HepG2 (cell line): ENCODE measurements around the gene LRP10. TPM values are rescaled to one million over a fixed set of nuclear protein-coding genes. Genes with fewer than 3 reads are reported as not detected.

Source experiments
- ATAC-seq: fragments of 200-7000 bp; cut with Tn5 transposase; 3 replicates; pipeline ENCODE4 v1.9.1; 2020; ENCODE audit warnings: mild to moderate bottlenecking, moderate library complexity
- BruUV-seq: library from RNA; stranded (reverse); fragments of 400-500 nt; replicated peaks from 2 replicates; lab custom pipeline; 2021; lab: Mats Ljungman, UMichigan
- CTCF ChIA-PET: fragments of 300-600 bp; formaldehyde crosslinking; extraction: SDS; loops from one replicate; lab custom pipeline; 2021; ENCODE audit warnings: low total read pairs, inconsistent platforms, low intra/inter-chr PET ratio; lab: Yijun Ruan, JAX
- POLR2A ChIA-PET: fragments of 350-600 bp; sonication (Branson Sonifier 250); formaldehyde crosslinking; loops from one replicate; lab custom pipeline; 2020; ENCODE audit warnings: antibody characterized with exemption, inconsistent platforms; lab: Yijun Ruan, JAX
- DNase-seq: peaks from one replicate; pipeline ENCODE4 v3.0.0-alpha.2; 2015; ENCODE audit warnings: low spot score
- FAIRE-seq: peaks from 3 replicates; lab custom pipeline; 2011; peaks lifted over from hg19 to GRCh38; lab: Jason Lieb, UNC
- H2AFZ ChIP-seq: one replicate; pipeline ENCODE4 v1.6.1; 2011; ENCODE audit warnings: low read length, inconsistent platforms
- H3K27ac ChIP-seq: fragments of 300-600 bp; 3 replicates; pipeline ENCODE4 v1.8.0; 2011; ENCODE audit warnings: mixed run types, mild to moderate bottlenecking, mixed read lengths, low read length, inconsistent platforms; ENCODE audit not compliant: insufficient read depth; ENCODE audit errors: extremely low read length
- H3K27me3 ChIP-seq, 2 experiments: fragments of 200-600 bp in 1 of 2; 2 replicates in 1 of 2; 3 replicates in 1 of 2; pipeline versions ENCODE4 v1.6.0 to v1.8.0; 2011; ENCODE audit warnings: low read length in 2 of 2, mild to moderate bottlenecking in 2 of 2, moderate library complexity in 2 of 2, inconsistent platforms in 1 of 2; ENCODE audit not compliant: insufficient read depth in 2 of 2, control insufficient read depth in 1 of 2
- H3K36me3 ChIP-seq, 2 experiments: fragments of 200-600 bp in 1 of 2; replicated peaks in 1 of 2; 2 replicates in 1 of 2; 3 replicates in 1 of 2; pipeline versions ENCODE4 v1.5.1 to v1.8.0; 2011; ENCODE audit warnings: low read length in 2 of 2, inconsistent platforms in 1 of 2; ENCODE audit not compliant: insufficient read depth in 2 of 2, control insufficient read depth in 1 of 2
- H3K4me1 ChIP-seq: 2 replicates; pipeline ENCODE4 v1.5.1; 2012; ENCODE audit warnings: low read length, inconsistent platforms; ENCODE audit not compliant: insufficient read depth
- H3K4me2 ChIP-seq: 2 replicates; pipeline ENCODE4 v1.6.0; 2011; ENCODE audit warnings: low read depth, low read length, inconsistent platforms
- H3K4me3 ChIP-seq, 3 experiments: fragments of 200-600 bp in 1 of 3; sonication (generic), shearing (Covaris generic) in 1 of 3; replicated peaks in 1 of 3; 2 replicates each; pipeline ENCODE4 v1.5.1; 2011 to 2016; ENCODE audit warnings: low read length in 3 of 3, inconsistent platforms in 2 of 3, low read depth in 2 of 3, mild to moderate bottlenecking in 2 of 3, control low read depth in 1 of 3, mixed read lengths in 1 of 3; ENCODE audit not compliant: insufficient read depth in 1 of 3
- H3K79me2 ChIP-seq: one replicate; pipeline ENCODE4 v1.6.1; 2011; ENCODE audit warnings: low read length, inconsistent platforms; ENCODE audit not compliant: insufficient read depth
- H3K9ac ChIP-seq: 2 replicates; pipeline ENCODE4 v1.6.0; 2011; ENCODE audit warnings: mild to moderate bottlenecking, low read depth, low read length, inconsistent platforms; ENCODE audit not compliant: insufficient read depth
- H3K9me3 ChIP-seq: 2 replicates; pipeline ENCODE4 v1.5.1; 2012; ENCODE audit warnings: mild to moderate bottlenecking, low read length
- H4K20me1 ChIP-seq: 2 replicates; pipeline ENCODE4 v1.6.0; 2011; ENCODE audit warnings: inconsistent platforms, mild to moderate bottlenecking, low read length, moderate library complexity; ENCODE audit not compliant: insufficient read depth
- ETV6 ChIP-seq: sonication (generic); formaldehyde crosslinking; conservative IDR thresholded peaks from 2 replicates; pipeline ENCODE4 v1.4.0; 2020; ENCODE audit warnings: missing genetic modification reagents
- GATAD2A ChIP-seq: IDR thresholded peaks from 2 replicates; pipeline ENCODE4 v1.6.1; 2016
- HDAC2 ChIP-seq: sonication (generic); formaldehyde crosslinking; IDR thresholded peaks from 2 replicates; pipeline ENCODE4 v1.4.0; 2020; ENCODE audit warnings: missing genetic modification reagents
- MIXL1 ChIP-seq: IDR thresholded peaks from 2 replicates; pipeline ENCODE4 v1.6.1; 2016
- NCOA2 ChIP-seq: sonication (generic); formaldehyde crosslinking; IDR thresholded peaks from 2 replicates; pipeline ENCODE4 v1.8.0; 2022; ENCODE audit warnings: inconsistent platforms
- SMAD9 ChIP-seq: sonication (generic); formaldehyde crosslinking; IDR thresholded peaks from 2 replicates; pipeline ENCODE4 v1.5.1; 2020; ENCODE audit warnings: mild to moderate bottlenecking, missing genetic modification reagents
- SRSF1 ChIP-seq: fragments of 200-400 bp; formaldehyde crosslinking; optimal IDR thresholded peaks from 2 replicates; pipeline ENCODE3; 2017; ENCODE audit warnings: mild to moderate bottlenecking, low read depth, low read length, moderate library complexity
- ZIK1 ChIP-seq: sonication (generic); formaldehyde crosslinking; IDR thresholded peaks from 2 replicates; pipeline ENCODE4 v1.5.0; 2020; ENCODE audit warnings: mild to moderate bottlenecking, low read depth, missing genetic modification reagents, borderline replicate concordance
- ZNF10 ChIP-seq: sonication (generic); formaldehyde crosslinking; IDR thresholded peaks from 2 replicates; pipeline ENCODE4 v1.4.0; 2020; ENCODE audit warnings: mild to moderate bottlenecking, low read depth, missing genetic modification reagents, borderline replicate concordance
- ZNF160 ChIP-seq: sonication (generic); formaldehyde crosslinking; IDR thresholded peaks from 2 replicates; pipeline ENCODE4 v1.8.0; 2022; ENCODE audit warnings: mild to moderate bottlenecking, inconsistent platforms, missing genetic modification reagents
- ZNF614 ChIP-seq: IDR thresholded peaks from 2 replicates; pipeline ENCODE4 v1.6.1; 2018; ENCODE audit warnings: missing biosample characterization, missing genetic modification reagents, inconsistent platforms, borderline replicate concordance
- WGBS: methylation state at CpG from one replicate; pipeline ENCODE4 v1.1.6; 2017; ENCODE audit warnings: low lambda C conversion rate; 5-methylcytosine and 5-hydroxymethylcytosine counted together
- in situ Hi-C: cut with HindIII; loops from 2 replicates; pipeline ENCODE4 v1.10.0; 2017; ENCODE audit warnings: low pct_unique_long_range_greater_than_20kb; ENCODE audit not compliant: extremely low pct_ligation_motif_present
- intact Hi-C: fragments of 100-400 bp; cut with micrococcal nuclease; formaldehyde crosslinking; loops from one replicate; pipeline ENCODE4 v1.10.0; 2022; ENCODE audit not compliant: unreplicated experiment
- polyA plus RNA-seq, 8 experiments: library from polyadenylated mRNA; depleted of rRNA in 3 of 8; stranded (reverse) in 7 of 8; unstranded in 1 of 8; fragments of >200 nt; fragmentation: Illumina TruSeq in 4 of 8; extraction: Trizol in 4 of 8; gene quantifications; 2 replicates each; pipeline versions ENCODE4 v1.2.1 to v1.2.3, GENCODE V29; 2011 to 2016; ENCODE audit warnings: low read depth in 4 of 8, missing spikeins in 1 of 8, mixed read lengths in 1 of 8; ENCODE audit not compliant: insufficient read depth in 1 of 8
- total RNA-seq, 5 experiments: library from RNA; depleted of rRNA; stranded (reverse); fragments of >200 nt; fragmentation: Illumina TruSeq; extraction: Trizol; gene quantifications; 2 replicates each; pipeline ENCODE4 v1.2.3, GENCODE V29; 2016; ENCODE audit warnings: low read depth in 1 of 5
- TF ChIP-seq, protein P1 (sequence below): sonication (generic); formaldehyde crosslinking; IDR thresholded peaks from 2 replicates; pipeline ENCODE4 v1.8.1; 2023; ENCODE audit warnings: mild to moderate bottlenecking, missing genetic modification reagents
- TF ChIP-seq, protein P2 (sequence below): IDR thresholded peaks from 2 replicates; pipeline ENCODE4 v1.6.1; 2016; ENCODE audit warnings: mild to moderate bottlenecking
- TF ChIP-seq, protein P3 (sequence below): sonication (generic); formaldehyde crosslinking; IDR thresholded peaks from 2 replicates; pipeline ENCODE4 v1.4.0; 2020; ENCODE audit warnings: mild to moderate bottlenecking, missing genetic modification reagents
- TF ChIP-seq, protein P4 (sequence below): sonication (generic); formaldehyde crosslinking; IDR thresholded peaks from 2 replicates; pipeline ENCODE4 v1.5.0; 2020; ENCODE audit warnings: missing genetic modification reagents, mild to moderate bottlenecking, borderline replicate concordance
- TF ChIP-seq, protein P5 (sequence below): sonication (generic); formaldehyde crosslinking; IDR thresholded peaks from 2 replicates; pipeline ENCODE4 v1.5.0; 2020; ENCODE audit warnings: missing genetic modification reagents

The LRP10 gene
- total and polyA plus RNA-seq, 2 of the 13 experiments (the other 11 are each of a cell fraction or from before 2014, with no cell fraction given): 16.9 to 45.2 TPM

DNA sequence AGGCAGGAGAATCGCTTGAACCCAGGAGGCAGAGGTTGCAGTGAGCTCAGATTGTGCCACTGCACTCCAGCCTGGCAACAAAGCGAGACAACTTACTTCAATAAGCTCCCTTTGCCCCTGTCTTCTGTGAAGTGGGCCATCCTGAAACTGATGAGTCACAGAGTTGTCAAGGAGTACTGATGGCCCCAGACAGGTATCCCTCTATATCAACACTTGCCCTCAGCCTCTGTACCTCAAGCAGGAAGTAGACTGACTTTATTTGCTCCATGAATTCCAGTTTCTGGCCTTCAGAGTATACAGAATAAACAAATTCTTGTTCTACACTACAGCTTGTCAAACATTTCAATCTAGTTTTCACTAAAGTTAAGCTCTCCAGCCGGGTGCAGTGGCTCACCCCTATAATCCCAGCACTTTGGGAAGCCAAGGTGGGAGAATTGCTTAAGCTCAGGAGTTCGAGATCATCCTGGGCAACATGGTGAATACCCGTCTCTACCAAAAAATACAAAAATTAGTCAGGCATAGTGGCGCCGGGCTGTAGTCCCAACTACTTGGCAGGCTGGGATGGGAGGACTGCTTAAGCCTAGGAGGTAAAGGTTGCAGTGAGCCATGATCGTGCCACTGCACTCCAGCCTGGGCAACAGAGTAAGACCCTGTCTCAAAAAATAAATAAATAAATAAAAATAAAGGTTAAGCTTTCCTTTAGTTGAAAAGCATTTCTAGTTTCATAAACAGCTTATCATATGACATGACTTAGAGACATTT lies 16.4 kb upstream of the LRP10 start:
- CTCF ChIA-PET: interaction anchor here (1.0 to 4.3 kb wide), 5 partner anchors 32 to 298 kb away, joined by 5 to 200 read pairs (median 58); no protein-coding TSS in a partner anchor
- peak; percentile 86 for DNase-seq
- no peaks in the 10 kb centered on the region for H4K20me1 ChIP-seq
- no peak overlapping the region for H3K9ac ChIP-seq
- WGBS: 35% methylated on average over 8 of the region's 8 CpGs
- H3K9me3 ChIP-seq: no peaks in the 10 kb centered on the region
- FAIRE-seq: no peak
- no peaks in the 10 kb centered on the region for H3K79me2 ChIP-seq
- no peak overlapping the region for H3K4me2 ChIP-seq
- in situ Hi-C loops: loop anchor here (10.0 kb wide), 1 partner anchor 80 kb away; no protein-coding TSS in a partner anchor
- peaks cover 30% of the 10 kb centered on the region for H3K4me1 ChIP-seq
- no peak overlapping the region for H3K4me3 ChIP-seq
- H3K27ac ChIP-seq: no peak overlapping the region
- peaks cover 7 to 14% of the 10 kb centered on the region in 2 experiments; a peak in 4 of 5 replicates for H3K27me3 ChIP-seq
- H2AFZ ChIP-seq: no peak overlapping the region
- no TSS peak for BruUV-seq
- intact Hi-C loops: loop anchor here (5.0 kb wide), 1 partner anchor 468 kb away; no protein-coding TSS in a partner anchor
- H3K36me3 ChIP-seq: no peaks in the 10 kb centered on the region
- ATAC-seq: peak; percentile 3; the same call in 1 of the 3 replicates
- POLR2A ChIA-PET: interaction anchor here (0.7 to 2.5 kb wide), 7 partner anchors 15 to 266 kb away, joined by 3 to 11 read pairs (median 5); partner anchors contain the start of genes ABHD4, DAD1, LRP10 and MRPL52
- 0 out of 2 replicates have a peak, but pooled peaks have one; percentile 28 for TF ChIP-seq ZNF614 (CRISPR knock-in tag)
- TF ChIP-seq HDAC2: no peak
- TF ChIP-seq ZNF160 (CRISPR knock-in tag): no peak
- TF ChIP-seq, protein P1, sequence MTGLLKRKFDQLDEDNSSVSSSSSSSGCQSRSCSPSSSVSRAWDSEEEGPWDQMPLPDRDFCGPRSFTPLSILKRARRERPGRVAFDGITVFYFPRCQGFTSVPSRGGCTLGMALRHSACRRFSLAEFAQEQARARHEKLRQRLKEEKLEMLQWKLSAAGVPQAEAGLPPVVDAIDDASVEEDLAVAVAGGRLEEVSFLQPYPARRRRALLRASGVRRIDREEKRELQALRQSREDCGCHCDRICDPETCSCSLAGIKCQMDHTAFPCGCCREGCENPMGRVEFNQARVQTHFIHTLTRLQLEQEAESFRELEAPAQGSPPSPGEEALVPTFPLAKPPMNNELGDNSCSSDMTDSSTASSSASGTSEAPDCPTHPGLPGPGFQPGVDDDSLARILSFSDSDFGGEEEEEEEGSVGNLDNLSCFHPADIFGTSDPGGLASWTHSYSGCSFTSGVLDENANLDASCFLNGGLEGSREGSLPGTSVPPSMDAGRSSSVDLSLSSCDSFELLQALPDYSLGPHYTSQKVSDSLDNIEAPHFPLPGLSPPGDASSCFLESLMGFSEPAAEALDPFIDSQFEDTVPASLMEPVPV: no peak
- no peak for TF ChIP-seq SMAD9 (CRISPR knock-in tag)
- TF ChIP-seq, protein P2, sequence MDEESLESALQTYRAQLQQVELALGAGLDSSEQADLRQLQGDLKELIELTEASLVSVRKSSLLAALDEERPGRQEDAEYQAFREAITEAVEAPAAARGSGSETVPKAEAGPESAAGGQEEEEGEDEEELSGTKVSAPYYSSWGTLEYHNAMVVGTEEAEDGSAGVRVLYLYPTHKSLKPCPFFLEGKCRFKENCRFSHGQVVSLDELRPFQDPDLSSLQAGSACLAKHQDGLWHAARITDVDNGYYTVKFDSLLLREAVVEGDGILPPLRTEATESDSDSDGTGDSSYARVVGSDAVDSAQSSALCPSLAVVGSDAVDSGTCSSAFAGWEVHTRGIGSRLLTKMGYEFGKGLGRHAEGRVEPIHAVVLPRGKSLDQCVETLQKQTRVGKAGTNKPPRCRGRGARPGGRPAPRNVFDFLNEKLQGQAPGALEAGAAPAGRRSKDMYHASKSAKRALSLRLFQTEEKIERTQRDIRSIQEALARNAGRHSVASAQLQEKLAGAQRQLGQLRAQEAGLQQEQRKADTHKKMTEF (CRISPR knock-in tag): peak; percentile 50; the same call in 1 of the 2 replicates
- TF ChIP-seq, protein P3, sequence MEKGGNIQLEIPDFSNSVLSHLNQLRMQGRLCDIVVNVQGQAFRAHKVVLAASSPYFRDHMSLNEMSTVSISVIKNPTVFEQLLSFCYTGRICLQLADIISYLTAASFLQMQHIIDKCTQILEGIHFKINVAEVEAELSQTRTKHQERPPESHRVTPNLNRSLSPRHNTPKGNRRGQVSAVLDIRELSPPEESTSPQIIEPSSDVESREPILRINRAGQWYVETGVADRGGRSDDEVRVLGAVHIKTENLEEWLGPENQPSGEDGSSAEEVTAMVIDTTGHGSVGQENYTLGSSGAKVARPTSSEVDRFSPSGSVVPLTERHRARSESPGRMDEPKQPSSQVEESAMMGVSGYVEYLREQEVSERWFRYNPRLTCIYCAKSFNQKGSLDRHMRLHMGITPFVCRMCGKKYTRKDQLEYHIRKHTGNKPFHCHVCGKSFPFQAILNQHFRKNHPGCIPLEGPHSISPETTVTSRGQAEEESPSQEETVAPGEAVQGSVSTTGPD (CRISPR knock-in tag): 0 out of 2 replicates have a peak, but pooled peaks have one; percentile 24
- TF ChIP-seq, protein P4, sequence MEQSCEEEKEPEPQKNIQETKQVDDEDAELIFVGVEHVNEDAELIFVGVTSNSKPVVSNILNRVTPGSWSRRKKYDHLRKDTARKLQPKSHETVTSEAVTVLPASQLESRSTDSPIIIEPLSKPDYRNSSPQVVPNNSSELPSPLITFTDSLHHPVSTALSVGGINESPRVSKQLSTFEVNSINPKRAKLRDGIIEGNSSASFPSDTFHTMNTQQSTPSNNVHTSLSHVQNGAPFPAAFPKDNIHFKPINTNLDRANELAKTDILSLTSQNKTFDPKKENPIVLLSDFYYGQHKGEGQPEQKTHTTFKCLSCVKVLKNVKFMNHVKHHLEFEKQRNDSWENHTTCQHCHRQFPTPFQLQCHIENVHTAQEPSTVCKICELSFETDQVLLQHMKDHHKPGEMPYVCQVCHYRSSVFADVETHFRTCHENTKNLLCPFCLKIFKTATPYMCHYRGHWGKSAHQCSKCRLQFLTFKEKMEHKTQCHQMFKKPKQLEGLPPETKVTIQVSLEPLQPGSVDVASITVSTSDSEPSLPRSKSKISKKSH (CRISPR knock-in tag): no peak
- 0 out of 2 replicates have a peak, but pooled peaks have one; percentile 30 for TF ChIP-seq GATAD2A (CRISPR knock-in tag)
- peak; percentile 74; the same call in 1 of the 2 replicates for TF ChIP-seq MIXL1
- TF ChIP-seq NCOA2 (CRISPR knock-in tag): no peak; the same call in 1 of the 2 replicates
- TF ChIP-seq ZNF10 (CRISPR knock-in tag): no peak
- no peak for TF ChIP-seq ZIK1 (CRISPR knock-in tag)
- TF ChIP-seq, protein P5, sequence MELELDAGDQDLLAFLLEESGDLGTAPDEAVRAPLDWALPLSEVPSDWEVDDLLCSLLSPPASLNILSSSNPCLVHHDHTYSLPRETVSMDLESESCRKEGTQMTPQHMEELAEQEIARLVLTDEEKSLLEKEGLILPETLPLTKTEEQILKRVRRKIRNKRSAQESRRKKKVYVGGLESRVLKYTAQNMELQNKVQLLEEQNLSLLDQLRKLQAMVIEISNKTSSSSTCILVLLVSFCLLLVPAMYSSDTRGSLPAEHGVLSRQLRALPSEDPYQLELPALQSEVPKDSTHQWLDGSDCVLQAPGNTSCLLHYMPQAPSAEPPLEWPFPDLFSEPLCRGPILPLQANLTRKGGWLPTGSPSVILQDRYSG (CRISPR knock-in tag): no peak; the same call in 1 of the 2 replicates
- no peak for TF ChIP-seq SRSF1
- TF ChIP-seq ETV6 (CRISPR knock-in tag): no peak
